K562 (cell line): ENCODE measurements around the gene TNFSF9. TPM values are rescaled to one million over a fixed set of nuclear protein-coding genes. Genes with fewer than 3 reads are reported as not detected.

ENCODE experiments used
- CBX2 ChIP-seq: fragments of 200-600 bp; sonication (generic); IDR thresholded peaks from one replicate; pipeline ENCODE4 v1.6.1; 2012; ENCODE audit warnings: mild to moderate bottlenecking, low read length, inconsistent platforms; ENCODE audit not compliant: insufficient read depth, poor library complexity, severe bottlenecking
- CHAMP1 ChIP-seq: fragments of 450-650 bp; IDR thresholded peaks from 2 replicates; pipeline ENCODE4 v1.6.1; 2016; ENCODE audit warnings: mild to moderate bottlenecking
- CUX1 ChIP-seq: fragments of 200-800 bp; sonication (Bioruptor generic); IDR thresholded peaks from 2 replicates; pipeline ENCODE4 v1.6.1; 2016; ENCODE audit warnings: missing genetic modification characterization, missing compliant biosample characterization
- LARP7 ChIP-seq: fragments of 450-650 bp; IDR thresholded peaks from 2 replicates; pipeline ENCODE4 v1.6.1; 2016
- PYGO2 ChIP-seq: fragments of 450-650 bp; IDR thresholded peaks from 2 replicates; pipeline ENCODE4 v1.6.1; 2016; ENCODE audit warnings: mild to moderate bottlenecking, missing genetic modification characterization, moderate library complexity, missing compliant biosample characterization
- SMARCB1 ChIP-seq: IDR thresholded peaks from 2 replicates; pipeline ENCODE4 v1.6.1; 2011; ENCODE audit warnings: improper control_type of control experiment, low read depth; ENCODE audit not compliant: insufficient read length
- THRA ChIP-seq: fragments of 450-650 bp; IDR thresholded peaks from 2 replicates; pipeline ENCODE4 v1.6.1; 2017; ENCODE audit warnings: mild to moderate bottlenecking, moderate library complexity
- ZKSCAN3 ChIP-seq: fragments of 250-450 bp; sonication (Bioruptor Pico); IDR thresholded peaks from 2 replicates; pipeline ENCODE4 v1.4.0; 2020
- ZNF717 ChIP-seq: fragments of 250-450 bp; sonication (Bioruptor Pico); IDR thresholded peaks from 2 replicates; pipeline ENCODE4 v1.5.0; 2021
- polyA plus RNA-seq, 8 experiments: library from polyadenylated mRNA; depleted of rRNA in 4 of 8; stranded (reverse) in 5 of 8; unstranded in 3 of 8; fragments of >200 nt; fragmentation: Nextera tagmentation in 2 of 8; fragmentation: Illumina TruSeq in 1 of 8; extraction: Ambion mirVana in 2 of 8; extraction: Trizol in 1 of 8; gene quantifications; 2 replicates each; pipeline versions ENCODE4 v1.2.1 to v1.2.3, GENCODE V29; 2011 to 2014; ENCODE audit warnings: inconsistent platforms in 1 of 8, missing spikeins in 1 of 8
- total RNA-seq, 7 experiments: library from RNA; depleted of rRNA in 6 of 7; stranded (reverse); fragments of >200 nt in 6 of 7; fragmentation: Illumina TruSeq in 2 of 7; extraction: Trizol in 2 of 7; gene quantifications; 2 replicates each; pipeline versions ENCODE4 v1.2.1 to v1.2.3, GENCODE V29; 2011 to 2021; ENCODE audit warnings: low replicate concordance in 1 of 7
- TF ChIP-seq, protein P1 (sequence below): fragments of 450-650 bp; formaldehyde crosslinking; IDR thresholded peaks from 2 replicates; pipeline ENCODE4 v1.4.0; 2020; ENCODE audit warnings: mild to moderate bottlenecking, mixed read lengths
- TF ChIP-seq, protein P2 (sequence below): fragments of 450-650 bp; formaldehyde crosslinking; conservative IDR thresholded peaks from 2 replicates; pipeline ENCODE4 v1.4.0; 2022; ENCODE audit warnings: mild to moderate bottlenecking, missing genetic modification characterization

Gene TNFSF9
- total and polyA plus RNA-seq, 9 of the 15 experiments (the other 6 are each of a cell fraction or from before 2014, with no cell fraction given) = 1.4 to 17.9 (median 6.5) TPM

DNA sequence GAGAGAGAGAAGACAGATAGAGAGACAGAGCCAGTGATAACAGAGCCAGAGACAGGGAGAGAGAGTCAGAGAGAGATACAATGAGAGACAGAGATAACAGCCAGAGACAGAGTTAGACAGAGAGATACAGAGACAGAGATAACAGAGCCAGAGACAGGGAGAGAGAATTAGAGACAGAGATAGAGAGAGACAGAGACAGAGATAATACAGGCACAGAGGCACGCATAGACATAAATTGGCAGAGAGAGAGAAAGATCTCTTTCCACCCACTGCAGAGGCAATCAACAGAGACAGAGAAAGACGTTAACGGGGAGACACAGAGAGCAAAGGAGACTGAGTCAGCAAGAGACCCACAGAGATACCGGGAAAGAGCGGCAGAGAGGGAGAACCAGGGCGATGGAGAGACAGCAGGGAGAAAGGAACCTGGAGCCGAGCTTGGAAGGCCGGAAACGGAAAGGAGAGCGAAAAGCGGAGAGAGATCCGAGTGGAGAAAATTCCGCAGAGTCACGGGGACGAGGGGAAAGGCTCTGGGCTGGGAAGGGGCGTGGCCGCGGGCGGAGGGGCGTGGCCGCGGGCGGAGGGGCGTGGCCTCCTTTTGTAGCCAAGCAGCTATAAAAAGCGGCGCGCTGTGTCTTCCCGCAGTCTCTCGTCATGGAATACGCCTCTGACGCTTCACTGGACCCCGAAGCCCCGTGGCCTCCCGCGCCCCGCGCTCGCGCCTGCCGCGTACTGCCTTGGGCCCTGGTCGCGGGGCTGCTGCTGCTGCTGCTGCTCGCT is at the start of gene TNFSF9 (continued):
- TF ChIP-seq CUX1 (CRISPR knock-in tag) (no peak), ZNF717 (no peak), CBX2 (no peak), PYGO2 (tag) (no peak), SMARCB1 (no peak), THRA (no peak), CHAMP1 (no peak), ZKSCAN3 (CRISPR knock-in tag) (no peak), LARP7 (peak; percentile 97)
- TF ChIP-seq, protein P1, sequence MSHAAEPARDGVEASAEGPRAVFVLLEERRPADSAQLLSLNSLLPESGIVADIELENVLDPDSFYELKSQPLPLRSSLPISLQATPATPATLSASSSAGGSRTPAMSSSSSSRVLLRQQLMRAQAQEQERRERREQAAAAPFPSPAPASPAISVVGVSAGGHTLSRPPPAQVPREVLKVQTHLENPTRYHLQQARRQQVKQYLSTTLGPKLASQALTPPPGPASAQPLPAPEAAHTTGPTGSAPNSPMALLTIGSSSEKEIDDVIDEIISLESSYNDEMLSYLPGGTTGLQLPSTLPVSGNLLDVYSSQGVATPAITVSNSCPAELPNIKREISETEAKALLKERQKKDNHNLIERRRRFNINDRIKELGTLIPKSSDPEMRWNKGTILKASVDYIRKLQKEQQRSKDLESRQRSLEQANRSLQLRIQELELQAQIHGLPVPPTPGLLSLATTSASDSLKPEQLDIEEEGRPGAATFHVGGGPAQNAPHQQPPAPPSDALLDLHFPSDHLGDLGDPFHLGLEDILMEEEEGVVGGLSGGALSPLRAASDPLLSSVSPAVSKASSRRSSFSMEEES (CRISPR knock-in tag) = no peak
- TF ChIP-seq, protein P2, sequence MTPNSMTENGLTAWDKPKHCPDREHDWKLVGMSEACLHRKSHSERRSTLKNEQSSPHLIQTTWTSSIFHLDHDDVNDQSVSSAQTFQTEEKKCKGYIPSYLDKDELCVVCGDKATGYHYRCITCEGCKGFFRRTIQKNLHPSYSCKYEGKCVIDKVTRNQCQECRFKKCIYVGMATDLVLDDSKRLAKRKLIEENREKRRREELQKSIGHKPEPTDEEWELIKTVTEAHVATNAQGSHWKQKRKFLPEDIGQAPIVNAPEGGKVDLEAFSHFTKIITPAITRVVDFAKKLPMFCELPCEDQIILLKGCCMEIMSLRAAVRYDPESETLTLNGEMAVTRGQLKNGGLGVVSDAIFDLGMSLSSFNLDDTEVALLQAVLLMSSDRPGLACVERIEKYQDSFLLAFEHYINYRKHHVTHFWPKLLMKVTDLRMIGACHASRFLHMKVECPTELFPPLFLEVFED = 0 out of 2 replicates have a peak, but pooled peaks have one; percentile 71
